HG03432 (cell line): ENCODE measurements around the gene TMEM82.

ENCODE experiments used
- ATAC-seq: cut with Tn5 transposase; IDR thresholded peaks from one replicate; pipeline ENCODE4 v1.9.1; 2021; ENCODE audit warnings: mild to moderate bottlenecking, moderate library complexity; ENCODE audit not compliant: unreplicated experiment

TMEM82 gene

DNA sequence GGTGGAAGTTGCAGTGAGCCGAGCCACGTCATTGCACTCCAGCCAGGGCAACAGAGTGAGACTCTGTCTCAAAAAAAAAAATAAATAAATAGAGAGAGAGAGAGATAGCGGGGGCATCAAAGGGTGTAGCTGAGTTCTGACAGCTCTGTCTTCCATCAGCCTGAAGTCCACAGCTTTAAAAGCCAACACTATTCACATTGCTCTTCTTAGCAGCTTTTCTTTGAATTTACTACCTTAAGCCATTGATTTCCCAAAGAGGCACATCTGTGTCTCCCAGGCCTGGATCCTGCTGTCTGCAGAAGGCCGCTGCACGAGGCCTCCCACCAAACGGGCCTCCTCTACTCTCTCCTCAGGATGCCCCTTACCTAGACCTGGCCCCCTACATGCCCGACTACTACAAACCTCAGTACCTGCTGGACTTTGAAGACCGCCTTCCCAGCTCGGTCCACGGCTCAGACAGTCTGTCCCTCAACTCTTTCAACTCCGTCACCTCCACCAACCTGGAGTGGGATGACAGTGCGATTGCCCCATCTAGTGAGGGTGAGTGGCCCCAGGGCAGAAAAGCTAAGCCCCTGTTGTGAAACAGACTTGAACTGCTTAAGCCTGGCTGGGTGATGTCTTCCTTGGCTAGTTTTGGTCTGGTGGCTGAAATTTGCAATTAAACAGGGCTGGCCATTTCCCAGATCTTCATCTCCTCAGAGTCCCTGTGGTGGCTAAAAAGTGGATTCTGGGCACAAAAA is 22.7 kb upstream of the TMEM82 start:
- ATAC-seq: no peak

DNA sequence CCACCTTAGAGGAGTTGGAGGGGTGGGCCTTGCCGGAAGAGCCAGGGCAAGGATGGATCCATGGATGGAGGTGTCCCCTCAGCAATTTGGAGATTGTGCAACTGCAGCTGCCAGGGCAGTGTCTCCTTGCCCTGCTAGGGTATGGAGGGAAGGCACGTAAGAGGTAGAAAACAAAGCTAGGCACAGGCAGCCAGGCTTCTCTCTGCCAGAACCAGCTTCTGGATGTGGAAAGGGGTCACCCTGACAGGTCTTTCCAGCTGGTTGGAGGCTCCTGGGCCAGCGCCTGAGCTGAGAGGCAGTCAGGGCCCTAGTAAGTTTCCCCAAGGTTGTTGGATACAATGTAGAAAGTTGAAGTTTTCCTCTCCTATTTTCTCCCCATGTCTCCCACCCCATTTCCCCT is 21.4 kb upstream of the TMEM82 start:
- ATAC-seq: no peak

DNA sequence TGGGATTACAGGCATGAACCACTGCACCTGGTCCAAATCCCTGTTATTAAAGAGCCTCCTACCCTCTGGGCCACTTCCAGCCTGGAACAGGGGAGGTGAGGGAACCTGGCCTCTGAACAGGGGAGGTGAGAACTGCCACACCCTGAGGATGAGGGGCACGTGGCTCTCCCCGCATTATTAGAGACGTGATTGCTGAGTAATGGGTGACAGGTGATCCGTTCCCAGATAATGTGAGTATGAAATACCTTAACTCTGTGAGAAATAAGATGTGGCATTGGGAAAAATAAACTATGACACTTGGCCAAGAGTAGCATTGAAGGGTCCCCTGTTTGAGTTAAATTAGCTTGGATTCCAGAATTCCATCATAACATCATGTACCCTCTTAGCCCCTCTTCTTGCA is 19.9 kb upstream of the TMEM82 start:
- no peak for ATAC-seq

DNA sequence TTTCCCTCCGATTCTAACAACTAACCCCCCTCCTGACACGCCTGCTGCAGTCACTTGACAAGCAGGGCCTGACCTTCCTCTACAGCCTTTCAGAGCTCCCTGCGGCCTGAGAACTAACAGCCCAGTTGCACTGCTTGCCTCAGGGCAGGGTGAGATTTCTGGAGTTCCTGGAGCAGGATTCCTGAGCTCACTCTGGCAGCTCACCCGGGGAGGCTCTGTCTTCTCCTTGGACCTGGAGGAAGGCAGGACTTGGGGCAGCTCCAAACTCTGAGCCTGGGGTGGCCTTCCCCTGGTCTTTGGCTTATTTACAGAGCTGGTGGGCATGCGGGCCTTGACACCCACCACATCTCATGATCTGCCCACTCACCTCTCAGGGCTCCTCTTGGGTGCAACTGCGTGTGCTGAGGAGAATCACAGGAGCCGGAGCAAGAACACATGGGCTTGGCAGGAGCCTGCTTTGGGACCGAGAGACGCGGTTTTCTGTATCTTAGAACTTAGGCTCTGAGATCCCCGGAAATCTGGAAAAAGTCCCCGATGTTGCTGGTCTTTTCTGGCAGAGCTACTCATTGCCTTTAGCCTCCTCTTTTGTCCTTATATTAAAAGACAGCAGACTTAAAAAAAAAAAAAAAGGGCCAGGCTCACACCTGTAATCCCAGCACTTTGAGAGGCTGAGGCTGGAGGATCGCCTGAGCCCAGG is 19.3 kb upstream of the TMEM82 start:
- no peak for ATAC-seq

DNA sequence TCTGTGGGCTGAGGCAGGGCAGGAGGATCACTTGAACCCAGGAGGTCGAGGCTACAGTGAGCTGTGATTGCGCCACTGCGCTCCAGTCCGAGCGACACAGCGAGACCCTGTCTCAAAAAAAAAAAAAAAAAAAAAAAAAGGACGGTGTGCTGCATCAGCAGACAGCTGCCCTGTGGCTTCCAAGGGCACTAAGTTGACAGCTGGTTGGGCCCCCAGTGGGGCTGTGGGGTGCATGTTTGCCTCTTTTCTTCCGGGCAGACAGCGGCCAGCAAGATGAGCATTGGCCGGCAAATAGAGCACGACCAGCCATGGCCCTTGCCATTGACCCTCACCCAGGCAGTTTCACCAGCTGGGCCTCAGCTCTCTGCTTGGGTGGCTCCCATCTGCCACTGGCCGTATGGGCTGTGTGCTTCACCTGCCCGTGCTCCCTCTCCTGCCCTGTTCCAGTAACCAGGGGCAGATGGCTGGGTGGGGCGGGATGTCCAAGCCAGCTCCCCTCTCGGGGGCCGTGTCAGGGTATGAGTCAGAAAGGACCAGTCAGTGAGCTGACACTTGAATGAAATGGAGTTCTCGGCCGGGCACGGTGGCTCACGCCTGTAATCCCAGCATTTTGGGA is 18.6 kb upstream of the TMEM82 start:
- ATAC-seq: no peak

DNA sequence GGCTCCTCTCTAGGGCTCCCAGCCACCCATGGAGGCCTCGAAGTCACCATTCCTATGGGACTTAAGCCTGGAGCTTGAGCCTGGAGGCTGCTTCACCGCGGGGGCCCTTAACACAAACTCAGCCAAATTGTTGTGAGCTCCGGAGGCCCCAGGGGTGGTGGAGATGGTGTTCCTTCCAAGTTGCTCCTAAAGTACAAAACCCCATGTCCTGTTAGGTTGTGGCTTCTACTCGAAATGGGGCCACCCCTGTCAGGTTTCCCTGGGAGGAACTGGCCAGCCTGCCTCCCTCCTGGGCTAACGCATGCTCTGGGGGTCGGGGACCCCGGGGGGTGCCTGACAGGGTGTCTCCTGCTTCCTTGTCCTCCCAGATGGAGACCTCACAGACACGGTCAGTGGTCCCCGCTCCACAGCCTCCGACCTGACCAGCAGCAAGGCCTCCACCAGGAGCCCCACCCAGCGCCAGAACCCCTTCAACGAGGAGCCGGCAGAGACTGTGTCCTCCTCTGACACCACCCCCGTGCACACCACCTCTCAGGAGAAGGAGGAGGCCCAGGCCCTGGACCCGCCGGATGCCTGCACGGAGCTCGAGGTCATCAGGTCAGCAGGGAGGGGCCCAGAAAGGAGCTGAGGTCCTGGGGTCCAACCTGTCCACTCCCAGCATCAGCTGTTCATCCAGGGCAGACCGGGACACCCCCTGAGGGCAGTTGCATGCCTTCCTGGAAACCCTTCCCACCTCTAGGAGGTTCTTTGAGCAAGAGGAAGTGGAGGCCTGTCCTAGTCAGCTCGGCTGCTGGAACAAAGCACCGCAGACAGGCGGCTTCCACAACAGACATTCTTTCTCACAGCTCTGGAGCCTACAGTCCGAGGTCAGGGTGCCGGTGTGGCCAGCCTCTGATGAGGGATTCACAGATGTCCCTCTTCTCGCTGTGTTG is 17.1 kb upstream of the TMEM82 start:
- no peak for ATAC-seq

DNA sequence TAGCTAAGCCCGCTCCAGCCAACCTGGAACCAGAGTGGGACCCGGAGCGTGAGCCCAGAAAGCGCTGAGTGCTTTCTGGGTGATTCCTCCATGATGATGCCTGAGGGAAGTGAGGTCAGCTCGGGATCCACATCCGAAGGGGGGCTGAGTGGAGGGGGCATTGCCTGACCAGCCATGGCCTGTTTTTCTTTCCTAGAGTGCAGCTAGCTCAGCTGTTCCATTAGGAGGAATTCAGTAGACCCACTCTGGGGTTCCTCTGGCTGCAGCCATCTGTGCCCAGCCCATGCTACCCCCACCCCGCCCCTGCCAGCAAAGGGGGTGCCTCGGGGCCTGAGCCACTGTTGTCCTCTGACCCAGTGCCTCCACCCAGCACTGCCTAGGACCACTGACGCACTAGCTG is 15.8 kb upstream of the TMEM82 start:
- no peak for ATAC-seq

DNA sequence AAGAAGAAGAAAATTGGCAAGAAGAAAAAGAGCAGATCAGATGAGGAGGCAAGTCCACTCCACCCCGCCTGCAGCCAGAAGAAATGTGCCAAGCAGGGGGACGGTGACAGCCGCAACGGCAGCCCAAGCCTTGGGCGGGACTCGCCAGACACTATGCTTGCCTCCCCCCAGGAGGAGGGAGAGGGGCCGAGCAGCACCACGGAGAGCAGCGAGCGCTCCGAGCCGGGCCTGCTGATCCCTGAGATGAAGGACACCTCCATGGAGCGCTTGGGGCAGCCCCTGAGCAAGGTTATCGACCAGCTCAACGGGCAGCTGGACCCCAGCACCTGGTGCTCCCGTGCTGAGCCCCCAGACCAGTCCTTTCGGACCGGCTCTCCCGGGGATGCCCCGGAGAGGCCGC is 15.3 kb upstream of the TMEM82 start:
- no peak for ATAC-seq

DNA sequence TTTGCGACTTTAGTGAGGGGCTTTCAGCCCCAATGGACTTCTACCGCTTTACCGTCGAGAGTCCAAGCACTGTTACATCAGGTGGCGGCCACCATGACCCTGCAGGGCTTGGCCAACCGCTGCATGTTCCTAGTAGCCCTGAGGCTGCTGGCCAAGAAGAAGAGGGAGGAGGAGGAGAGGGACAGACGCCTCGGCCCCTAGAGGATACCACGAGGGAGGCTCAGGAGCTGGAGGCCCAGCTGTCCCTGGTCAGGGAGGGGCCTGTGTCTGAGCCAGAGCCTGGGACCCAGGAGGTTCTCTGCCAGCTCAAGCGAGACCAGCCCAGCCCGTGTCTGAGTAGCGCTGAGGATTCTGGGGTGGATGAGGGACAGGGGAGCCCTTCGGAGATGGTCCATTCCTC is 14.9 kb upstream of the TMEM82 start:
- ATAC-seq: no peak

DNA sequence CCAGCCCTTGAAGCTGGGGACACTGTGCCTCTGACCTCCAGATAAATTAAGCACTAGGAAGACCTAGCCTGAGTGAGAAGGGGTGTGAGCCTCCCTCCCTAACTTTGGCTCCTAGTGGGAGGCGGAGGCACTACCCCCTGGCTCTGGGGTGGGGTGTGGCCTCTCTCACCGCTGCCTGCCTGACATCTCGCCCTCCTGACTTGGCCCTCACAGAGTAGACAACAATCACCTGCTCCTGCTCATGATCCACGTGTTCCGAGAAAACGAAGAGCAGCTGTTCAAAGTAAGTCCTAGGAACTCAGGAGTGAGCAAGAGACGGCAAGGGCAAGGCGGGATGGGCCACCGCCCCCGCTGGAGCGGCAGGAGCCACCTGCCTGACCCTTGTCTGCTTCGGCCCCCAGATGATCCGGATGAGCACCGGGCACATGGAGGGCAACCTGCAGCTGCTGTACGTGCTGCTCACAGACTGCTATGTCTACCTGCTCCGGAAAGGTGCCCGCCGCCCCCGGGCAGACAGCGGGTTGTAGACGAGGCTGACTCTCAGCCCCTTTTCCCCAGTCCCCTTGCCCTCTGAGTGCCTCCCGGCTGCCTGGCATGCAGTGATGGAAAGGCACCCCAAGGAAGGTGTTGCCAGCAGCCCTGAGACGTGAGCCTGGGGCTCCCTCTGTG is 14.3 kb upstream of the TMEM82 start:
- no peak for ATAC-seq

DNA sequence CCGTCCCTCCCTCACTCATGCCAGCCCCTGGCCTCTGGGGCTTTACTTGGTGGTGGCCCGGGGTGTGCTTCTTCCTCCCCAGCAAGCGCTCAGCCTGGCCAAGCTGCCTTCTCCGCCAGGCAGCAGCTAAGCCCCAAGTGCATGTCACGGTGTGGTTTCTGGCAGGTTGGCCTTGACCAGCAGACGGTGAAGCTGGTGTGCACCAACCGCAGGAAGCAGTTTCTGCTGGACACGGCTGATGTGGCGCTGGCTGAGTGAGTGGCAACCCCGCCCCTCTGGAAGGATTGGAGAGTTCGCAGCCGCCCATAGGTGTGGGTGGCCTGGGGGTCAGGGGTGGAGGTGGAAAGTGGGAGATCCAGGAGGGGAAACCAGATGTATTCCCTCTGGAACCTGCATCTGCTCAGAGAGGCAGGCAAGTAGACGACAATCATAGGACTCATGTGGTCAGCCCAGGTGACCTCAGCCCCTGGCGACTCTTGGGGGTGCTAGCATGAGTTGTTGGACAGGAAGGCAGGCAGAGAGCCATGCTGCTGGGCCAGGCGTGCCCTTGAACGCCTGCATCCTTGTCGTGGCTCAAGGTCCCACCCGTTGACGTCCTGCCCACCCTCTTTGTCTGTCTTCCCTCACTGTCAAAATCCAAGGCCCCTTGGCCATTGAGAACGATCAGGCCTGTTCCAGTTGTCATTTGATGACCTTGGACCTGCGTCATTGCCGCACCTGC is 13.2 kb upstream of the TMEM82 start:
- no peak for ATAC-seq

DNA sequence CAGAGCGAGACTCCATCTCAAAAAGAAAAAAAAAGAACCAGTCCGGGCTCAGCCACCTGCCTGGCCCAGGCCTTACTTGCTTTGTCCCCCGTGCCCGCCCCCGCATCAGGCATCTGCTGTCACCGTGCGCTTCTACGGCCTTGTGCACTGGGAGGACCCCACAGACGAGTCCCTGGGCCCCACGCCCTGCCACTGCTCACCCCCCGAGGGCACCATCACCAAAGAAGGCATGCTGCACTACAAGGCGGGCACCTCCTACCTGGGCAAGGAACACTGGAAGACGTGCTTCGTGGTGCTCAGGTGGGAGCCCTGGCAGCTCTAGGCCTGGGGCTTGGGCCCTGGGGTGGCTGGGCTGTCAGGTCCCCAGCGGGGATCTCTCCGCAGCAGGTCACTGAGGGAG is 11.9 kb upstream of the TMEM82 start:
- no peak for ATAC-seq

DNA sequence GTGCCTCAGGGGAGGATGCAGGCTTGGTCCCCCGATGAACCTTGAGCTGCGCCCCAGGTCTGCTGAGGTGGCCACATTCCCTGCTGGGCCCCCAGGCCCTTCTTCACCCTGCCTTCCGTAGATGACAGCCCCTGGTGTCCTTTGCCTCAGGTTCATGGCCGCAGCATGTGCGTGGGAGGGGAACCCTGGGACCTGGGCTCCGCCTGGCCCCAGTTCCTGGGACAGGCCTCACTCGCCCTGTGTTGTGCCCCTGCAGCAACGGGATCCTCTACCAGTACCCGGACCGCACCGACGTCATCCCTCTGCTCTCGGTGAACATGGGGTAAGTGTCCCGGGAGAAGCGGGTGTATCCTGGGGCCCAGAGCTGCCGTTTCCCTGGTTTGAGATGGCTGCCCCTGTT is 11.4 kb upstream of the TMEM82 start:
- no peak for ATAC-seq

DNA sequence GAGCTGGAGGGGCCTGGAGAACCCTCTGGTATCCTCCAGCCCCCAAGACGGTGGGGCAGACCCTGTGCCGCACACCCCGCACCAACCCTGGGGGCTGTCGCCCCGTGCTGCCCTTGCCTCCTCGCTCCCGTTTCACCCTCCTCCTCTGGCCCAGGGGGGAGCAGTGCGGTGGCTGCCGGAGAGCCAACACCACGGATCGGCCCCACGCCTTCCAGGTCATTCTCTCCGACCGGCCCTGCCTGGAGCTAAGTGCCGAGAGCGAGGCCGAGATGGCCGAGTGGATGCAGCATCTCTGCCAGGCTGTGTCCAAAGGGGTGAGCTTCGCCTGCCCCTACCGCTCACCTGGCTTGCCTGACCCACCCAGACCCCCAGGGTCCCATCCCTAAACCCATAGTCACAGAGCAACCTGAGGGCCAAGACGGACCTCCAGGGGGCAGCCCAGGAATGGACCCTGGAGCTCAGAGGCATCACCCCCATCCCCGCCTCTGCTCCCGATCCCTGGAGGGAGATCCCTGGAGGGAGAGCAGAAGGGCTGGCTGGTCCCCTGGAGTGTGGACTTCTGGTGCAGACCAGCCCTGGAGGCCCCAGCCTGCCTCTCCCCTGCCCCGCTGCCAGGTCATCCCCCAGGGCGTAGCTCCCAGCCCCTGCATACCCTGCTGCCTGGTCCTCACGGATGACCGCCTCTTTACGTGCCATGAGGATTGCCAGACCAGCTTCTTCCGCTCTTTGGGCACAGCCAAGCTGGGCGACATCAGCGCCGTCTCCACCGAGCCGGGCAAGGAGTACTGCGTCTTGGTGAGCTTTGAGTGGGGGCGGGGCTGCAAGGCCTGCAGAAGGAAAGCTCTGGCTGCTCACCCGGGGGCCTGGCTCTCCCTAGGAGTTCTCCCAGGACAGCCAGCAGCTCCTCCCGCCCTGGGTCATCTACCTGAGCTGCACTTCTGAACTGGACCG is 10.3 kb upstream of the TMEM82 start:
- ATAC-seq: no peak

DNA sequence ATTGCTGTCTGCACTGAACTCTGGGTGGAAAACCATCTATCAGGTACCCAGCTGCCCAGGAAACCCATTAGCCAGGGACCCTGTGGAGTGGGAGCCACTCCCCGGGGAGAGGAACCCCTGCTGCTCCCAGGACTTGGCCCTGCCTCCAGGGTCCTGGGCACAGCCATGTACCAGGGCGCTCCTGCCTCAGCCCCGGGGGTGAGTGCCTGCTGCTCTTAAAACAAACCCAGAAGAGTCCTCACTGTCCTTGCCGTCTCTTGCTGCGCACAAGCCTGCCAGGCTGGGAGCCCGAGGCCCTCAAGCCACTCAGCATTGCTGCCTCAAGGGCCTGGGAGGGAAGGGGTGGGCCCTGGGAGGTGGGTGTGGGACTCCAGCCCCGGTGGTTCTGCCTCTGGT is 9.6 kb upstream of the TMEM82 start:
- ATAC-seq: no peak

DNA sequence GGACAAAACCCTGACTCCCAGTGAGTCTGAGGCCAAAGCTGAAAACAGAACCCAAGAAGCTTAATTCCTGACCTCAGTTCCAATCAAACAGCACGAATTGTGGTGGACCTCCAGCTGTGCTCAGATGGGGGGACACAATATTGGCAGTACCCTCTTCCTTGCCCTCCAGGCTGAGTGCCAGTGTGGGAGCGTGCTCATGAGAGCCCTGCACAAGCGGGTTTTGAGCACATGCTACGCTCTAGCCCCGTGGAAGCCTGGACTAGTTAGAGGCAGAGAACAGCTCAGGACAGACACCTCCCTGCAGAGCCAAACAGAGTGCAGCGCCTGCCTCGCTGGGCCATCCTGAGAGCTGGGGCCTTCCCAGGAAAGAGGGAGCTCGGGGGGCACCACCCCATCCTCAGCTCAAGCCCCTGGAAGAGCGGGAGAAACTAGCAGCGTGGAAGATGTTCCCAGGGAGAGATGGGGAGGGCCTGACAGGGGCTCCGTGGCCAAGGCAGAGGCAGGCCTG is 9.0 kb upstream of the TMEM82 start:
- no peak for ATAC-seq

DNA sequence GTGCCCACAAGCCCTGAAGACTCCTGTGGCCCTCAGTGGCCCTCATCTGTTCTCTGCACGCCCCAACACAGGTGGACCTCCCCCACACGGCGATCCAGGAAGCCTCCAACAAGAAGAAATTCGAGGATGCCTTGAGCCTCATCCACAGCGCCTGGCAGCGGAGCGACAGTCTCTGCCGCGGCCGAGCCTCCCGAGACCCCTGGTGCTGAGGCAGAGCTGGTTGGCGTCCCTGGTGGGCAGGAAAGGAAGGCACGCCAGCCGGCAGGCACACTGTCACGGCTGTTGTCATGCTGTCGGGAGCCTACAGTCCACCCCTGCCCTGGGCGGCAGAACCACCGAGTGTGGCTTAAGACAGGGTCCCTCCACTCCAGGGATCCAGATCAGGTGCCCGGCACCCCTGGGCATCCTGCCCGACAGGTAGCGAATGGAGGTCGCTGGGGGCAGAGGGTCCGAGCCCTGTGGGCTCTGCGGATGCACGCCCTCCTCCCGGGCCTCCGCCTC is 8.5 kb upstream of the TMEM82 start:
- ATAC-seq: no peak

DNA sequence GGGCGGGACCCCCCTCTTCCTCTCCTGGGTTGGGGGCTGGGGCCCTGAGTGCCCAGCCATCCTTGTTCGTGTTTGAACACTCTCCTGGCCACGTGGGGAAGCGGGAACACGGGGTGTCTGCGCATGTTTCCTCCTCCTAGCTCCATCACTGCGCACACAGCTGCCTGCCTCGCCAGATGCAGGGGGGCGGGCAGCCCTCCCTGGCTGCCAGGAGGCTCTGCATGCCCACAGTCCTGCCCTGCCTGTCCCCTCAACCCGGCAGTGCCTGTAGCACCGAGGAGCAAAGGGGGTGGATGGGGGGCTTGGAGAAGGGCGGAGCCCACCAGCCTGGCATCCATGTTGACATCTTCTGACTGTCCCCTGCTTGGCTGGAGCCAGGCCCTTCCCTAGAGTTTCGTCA is 8.0 kb upstream of the TMEM82 start:
- no peak for ATAC-seq

DNA sequence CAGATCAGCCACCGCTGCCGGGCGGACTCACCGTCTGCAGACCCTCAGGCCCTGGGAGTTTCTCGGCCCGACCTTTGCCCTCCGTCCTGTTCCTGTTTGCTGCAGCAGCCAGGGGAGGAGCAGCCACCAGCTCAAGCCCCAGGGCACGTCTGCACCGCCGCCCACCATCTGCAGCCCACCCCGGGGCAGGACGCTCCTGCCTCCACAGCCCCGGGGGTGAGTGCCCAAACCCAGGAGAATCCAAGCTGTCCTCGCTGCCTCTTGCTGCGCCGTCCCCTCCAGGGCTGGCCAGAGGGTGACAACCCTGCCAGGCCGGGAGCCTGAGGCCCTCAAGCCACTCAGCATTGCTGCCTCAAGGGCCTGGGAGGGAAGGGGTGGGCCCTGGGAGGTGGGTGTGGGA is 7.4 kb upstream of the TMEM82 start:
- ATAC-seq: no peak
